ENCODE data around the gene HBEGF.

Gene HBEGF

GRCh38 chr5:140362311-140362710 lies 15.9 kb upstream of the HBEGF start:
- Histone ChIP-seq H3K36me3 (ENCODE audit: low read depth) (no peaks in the 10 kb centered on the region), H3K4me3 (ENCODE audit: severe bottlenecking) (no peak overlapping the region), H3K9me3 (ENCODE audit: severe bottlenecking) (no peaks in the 10 kb centered on the region), H3K4me1 (ENCODE audit: insufficient read depth, poor library complexity, severe bottlenecking) (no peaks in the 10 kb centered on the region), H3K27me3 (ENCODE audit: insufficient read depth, poor library complexity, severe bottlenecking) (no peaks in the 10 kb centered on the region), H3K27ac (ENCODE audit: poor library complexity, severe bottlenecking) (no peak overlapping the region)
- no peak for DNase-seq (ENCODE audit: low spot score)
- no peak for TF ChIP-seq CTCF (IDR thresholded peaks at IDR 0.05; ENCODE audit: poor library complexity, severe bottlenecking)
- no peak for ATAC-seq (ENCODE audit: low read depth)

GRCh38 chr5:140361901-140362300 lies 15.5 kb upstream of the HBEGF start:
- no peaks in the 10 kb centered on the region for H3K36me3 ChIP-seq (ENCODE audit: low read depth)
- H3K27me3 ChIP-seq (ENCODE audit: insufficient read depth, poor library complexity, severe bottlenecking): no peaks in the 10 kb centered on the region
- no peak overlapping the region for H3K27ac ChIP-seq (ENCODE audit: poor library complexity, severe bottlenecking)
- ATAC-seq (ENCODE audit: low read depth) (no peak), DNase-seq (ENCODE audit: low spot score) (no peak)
- TF ChIP-seq CTCF (IDR thresholded peaks at IDR 0.05; ENCODE audit: poor library complexity, severe bottlenecking): no peak
- no peaks in the 10 kb centered on the region for H3K4me1 ChIP-seq (ENCODE audit: insufficient read depth, poor library complexity, severe bottlenecking)
- H3K4me3 ChIP-seq (ENCODE audit: severe bottlenecking): no peak overlapping the region
- H3K9me3 ChIP-seq (ENCODE audit: severe bottlenecking): no peaks in the 10 kb centered on the region

GRCh38 chr5:140360681-140361479 lies 14.5 kb upstream of the HBEGF start:
- no peak overlapping the region for H3K27ac ChIP-seq (ENCODE audit: poor library complexity, severe bottlenecking)
- ATAC-seq (ENCODE audit: low read depth): no peak
- no peaks in the 10 kb centered on the region for H3K9me3 ChIP-seq (ENCODE audit: severe bottlenecking)
- no peak for DNase-seq (ENCODE audit: low spot score)
- H3K27me3 ChIP-seq (ENCODE audit: insufficient read depth, poor library complexity, severe bottlenecking): no peaks in the 10 kb centered on the region
- H3K4me1 ChIP-seq (ENCODE audit: insufficient read depth, poor library complexity, severe bottlenecking): no peaks in the 10 kb centered on the region
- H3K4me3 ChIP-seq (ENCODE audit: severe bottlenecking): no peak overlapping the region
- H3K36me3 ChIP-seq (ENCODE audit: low read depth): no peaks in the 10 kb centered on the region
- TF ChIP-seq CTCF (IDR thresholded peaks at IDR 0.05; ENCODE audit: poor library complexity, severe bottlenecking): no peak

GRCh38 chr5:140360101-140360500 lies 13.7 kb upstream of the HBEGF start, which contains the start of gene SLC4A9:
Gene SLC4A9 (plus strand): TSS chr5:140360194. CDS start chr5:140360237, 43 bp downstream.
- DNase-seq (ENCODE audit: low spot score) (no peak), ATAC-seq (ENCODE audit: low read depth) (no peak)
- no peaks in the 10 kb centered on the region for H3K4me1 ChIP-seq (ENCODE audit: insufficient read depth, poor library complexity, severe bottlenecking)
- TF ChIP-seq CTCF (IDR thresholded peaks at IDR 0.05; ENCODE audit: poor library complexity, severe bottlenecking): no peak
- H3K36me3 ChIP-seq (ENCODE audit: low read depth): no peaks in the 10 kb centered on the region
- no peak within 1 kb of the TSS for H3K4me3 ChIP-seq (ENCODE audit: severe bottlenecking)
- no peak within 1 kb of the TSS for H3K27ac ChIP-seq (ENCODE audit: poor library complexity, severe bottlenecking)
- no peaks in the 10 kb centered on the region for H3K27me3 ChIP-seq (ENCODE audit: insufficient read depth, poor library complexity, severe bottlenecking)
- no peaks in the 10 kb centered on the region for H3K9me3 ChIP-seq (ENCODE audit: severe bottlenecking)

GRCh38 chr5:140358738-140359310 lies 12.4 kb upstream of the HBEGF start:
- Histone ChIP-seq H3K27me3 (ENCODE audit: insufficient read depth, poor library complexity, severe bottlenecking) (no peaks in the 10 kb centered on the region), H3K4me1 (ENCODE audit: insufficient read depth, poor library complexity, severe bottlenecking) (no peaks in the 10 kb centered on the region), H3K36me3 (ENCODE audit: low read depth) (no peaks in the 10 kb centered on the region), H3K4me3 (ENCODE audit: severe bottlenecking) (no peak overlapping the region), H3K9me3 (ENCODE audit: severe bottlenecking) (no peaks in the 10 kb centered on the region), H3K27ac (ENCODE audit: poor library complexity, severe bottlenecking) (no peak overlapping the region)
- peak; percentile 60 for TF ChIP-seq CTCF (IDR thresholded peaks at IDR 0.05; ENCODE audit: poor library complexity, severe bottlenecking)
- ATAC-seq (ENCODE audit: low read depth) (no peak), DNase-seq (ENCODE audit: low spot score) (no peak)
